Neural cell (in vitro differentiated cells): Measurements from ENCODE around the gene GOLGA6C. TPM values are rescaled to one million over a fixed set of nuclear protein-coding genes. Genes with fewer than 3 reads are reported as not detected.
"Not testable (repeated sequence)": the region's sequence is repeated elsewhere in the genome, so short reads cannot be mapped to it uniquely, and the experiment has no call there.

ENCODE experiments used
- H2AFZ ChIP-seq: fragments of 200-600, 300-800 bp; sonication (generic), shearing (Covaris generic); 2 replicates; pipeline ENCODE4 v1.6.0; 2014; ENCODE audit warnings: low read depth, mild to moderate bottlenecking, antibody characterized with exemption, low read length, moderate library complexity
- H3F3A ChIP-seq: fragments of 200-600 bp; shearing (Covaris generic); 2 replicates; pipeline ENCODE4 v1.6.1; 2016; ENCODE audit warnings: mild to moderate bottlenecking, moderate library complexity, mixed read lengths, antibody characterized with exemption, low read length; ENCODE audit not compliant: insufficient read depth, poor library complexity, severe bottlenecking
- H3K27ac ChIP-seq: fragments of 200-600, 300-800 bp; sonication (generic), shearing (Covaris generic); 2 replicates; pipeline ENCODE4 v1.5.1; 2014; ENCODE audit warnings: mild to moderate bottlenecking, low read length, moderate library complexity
- H3K27me3 ChIP-seq: fragments of 300-800, 200-600 bp; sonication (generic), shearing (Covaris generic); 2 replicates; pipeline ENCODE4 v1.6.0; 2014; ENCODE audit warnings: mild to moderate bottlenecking, low read depth, low read length, moderate library complexity; ENCODE audit not compliant: insufficient read depth
- H3K36me3 ChIP-seq: fragments of 300-800, 200-600 bp; sonication (generic), shearing (Covaris generic); 2 replicates; pipeline ENCODE4 v1.5.1; 2014; ENCODE audit warnings: mild to moderate bottlenecking, antibody characterized with exemption, low read length, moderate library complexity; ENCODE audit not compliant: insufficient read depth
- H3K4me2 ChIP-seq: fragments of 300-800, 200-600 bp; sonication (generic), shearing (Covaris generic); 2 replicates; pipeline ENCODE4 v1.6.0; 2014; ENCODE audit warnings: mild to moderate bottlenecking, low read length
- H3K4me3 ChIP-seq: fragments of 300-800, 200-600 bp; sonication (generic), shearing (Covaris generic); 2 replicates; pipeline ENCODE4 v1.5.1; 2014; ENCODE audit warnings: mild to moderate bottlenecking, low read length, moderate library complexity
- H3K79me2 ChIP-seq: fragments of 200-600 bp; shearing (Covaris generic); replicated peaks from 2 replicates; pipeline ENCODE4 v1.6.0; 2014; ENCODE audit warnings: mild to moderate bottlenecking, low read length, moderate library complexity; ENCODE audit not compliant: insufficient read depth
- H3K9ac ChIP-seq: fragments of 300-800, 200-600 bp; sonication (generic), shearing (Covaris generic); 2 replicates; pipeline ENCODE4 v1.6.1; 2016; ENCODE audit warnings: mild to moderate bottlenecking, low read length, mixed read lengths
- H3K9me2 ChIP-seq: fragments of 200-600 bp; shearing (Covaris generic); 2 replicates; pipeline ENCODE4 v1.6.1; 2016; ENCODE audit warnings: mild to moderate bottlenecking, low read length, mixed read lengths; ENCODE audit not compliant: insufficient read depth
- H3K9me3 ChIP-seq: fragments of 200-600, 300-800 bp; sonication (generic), shearing (Covaris generic); 2 replicates; pipeline ENCODE4 v1.6.1; 2016; ENCODE audit warnings: mild to moderate bottlenecking, mixed run types, low read length, moderate library complexity, mixed read lengths
- H4K20me1 ChIP-seq: fragments of 200-600 bp; shearing (Covaris generic); 2 replicates; pipeline ENCODE4 v1.6.1; 2016; ENCODE audit warnings: mild to moderate bottlenecking, mixed run types; ENCODE audit not compliant: insufficient read depth
- EP300 ChIP-seq: fragments of 450-650 bp; conservative IDR thresholded peaks from 2 replicates; pipeline ENCODE4 v1.6.1; 2014; ENCODE audit warnings: antibody characterized with exemption, mild to moderate bottlenecking, moderate library complexity; ENCODE audit not compliant: poor library complexity, severe bottlenecking
- EZH2 ChIP-seq: fragments of 200-600, 300-800 bp; shearing (Covaris generic), sonication (generic); IDR thresholded peaks from 2 replicates; pipeline ENCODE4 v1.6.1; 2014; ENCODE audit warnings: antibody characterized with exemption, low read length, borderline replicate concordance, mild to moderate bottlenecking; ENCODE audit not compliant: insufficient read depth, poor library complexity, severe bottlenecking
- MXI1 ChIP-seq: fragments of 450-650 bp; conservative IDR thresholded peaks from 2 replicates; pipeline ENCODE4 v1.6.1; 2014; ENCODE audit warnings: antibody characterized with exemption, mild to moderate bottlenecking; ENCODE audit not compliant: poor library complexity, severe bottlenecking
- POLR2AphosphoS5 ChIP-seq: IDR thresholded peaks from 2 replicates; pipeline ENCODE4 v1.6.1; 2012
- RAD21 ChIP-seq: fragments of 450-650 bp; conservative IDR thresholded peaks from 2 replicates; pipeline ENCODE4 v1.6.1; 2014; ENCODE audit warnings: antibody characterized with exemption, mild to moderate bottlenecking, moderate library complexity
- SMC3 ChIP-seq: fragments of 450-650 bp; conservative IDR thresholded peaks from 2 replicates; pipeline ENCODE4 v1.6.1; 2014; ENCODE audit warnings: antibody characterized with exemption, mild to moderate bottlenecking, moderate library complexity; ENCODE audit not compliant: poor library complexity
- TAF1 ChIP-seq: IDR thresholded peaks from 2 replicates; pipeline ENCODE4 v1.6.1; 2012; ENCODE audit warnings: low read depth
- polyA plus RNA-seq: library from polyadenylated mRNA; depleted of rRNA; stranded (reverse); fragments of >200 nt; gene quantifications from 2 replicates; pipeline ENCODE4 v1.2.3, GENCODE V29; 2014
- TF ChIP-seq, protein P1 (sequence below): fragments of 450-650 bp; IDR thresholded peaks from 2 replicates; pipeline ENCODE4 v1.5.1; 2014; ENCODE audit warnings: antibody characterized with exemption, mild to moderate bottlenecking, moderate library complexity; ENCODE audit not compliant: poor library complexity, severe bottlenecking
- TF ChIP-seq, protein P2 (sequence below): IDR thresholded peaks from 2 replicates; pipeline ENCODE4 v1.6.1; 2012; ENCODE audit warnings: borderline replicate concordance

Gene GOLGA6C
- polyA plus RNA-seq, 1 donor from 2014 or later, result not detected

DNA sequence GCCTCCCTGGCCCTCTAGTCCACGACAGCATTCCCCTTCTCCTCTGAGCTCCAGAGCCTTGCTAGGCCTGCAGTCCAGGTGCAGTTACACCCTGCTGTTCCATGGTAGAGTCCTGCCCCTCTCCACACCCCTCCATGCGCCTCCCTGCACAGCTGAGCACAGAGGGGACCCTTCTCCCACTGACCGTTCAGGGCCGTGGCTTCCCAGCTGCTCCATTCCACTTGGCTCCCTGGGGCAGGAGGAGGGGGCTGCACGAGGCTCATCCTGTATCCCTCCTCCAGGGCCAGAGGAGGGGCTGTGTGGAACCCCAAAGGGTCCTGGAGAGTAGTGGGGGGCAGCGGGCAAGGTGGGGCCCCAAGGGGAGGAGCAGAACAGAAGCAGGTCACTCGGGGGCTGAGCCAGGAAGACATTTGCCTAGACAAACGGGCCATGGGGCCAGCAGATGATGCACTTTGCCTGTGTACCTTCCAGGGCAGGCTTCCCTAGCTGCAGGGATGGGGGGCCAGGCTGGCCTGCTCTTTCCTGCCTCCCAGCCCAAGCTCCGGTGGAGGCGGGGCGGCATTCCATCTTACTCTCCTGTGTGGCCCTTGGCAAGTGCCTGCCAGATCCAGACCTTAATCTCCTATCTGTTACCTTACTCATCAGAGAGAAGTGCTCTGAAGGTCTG, 20.7 kb upstream of the GOLGA6C start:
- Histone ChIP-seq H3K4me3 (no peak overlapping the region), H4K20me1 (no peaks in the 10 kb centered on the region), H3K9ac (no peak overlapping the region), H3K36me3 (no peaks in the 10 kb centered on the region), H3F3A (no peaks in the 10 kb centered on the region), H3K9me2 (no peaks in the 10 kb centered on the region), H3K27ac (no peak overlapping the region), H3K27me3 (no peaks in the 10 kb centered on the region), H2AFZ (no peak overlapping the region), H3K4me2 (no peak overlapping the region), H3K9me3 (no peaks in the 10 kb centered on the region), H3K79me2 (no peaks in the 10 kb centered on the region)
- TF ChIP-seq RAD21, result no peak
- TF ChIP-seq POLR2AphosphoS5, result no peak
- no peak for TF ChIP-seq MXI1
- no peak for TF ChIP-seq EZH2
- TF ChIP-seq SMC3, result no peak
- TF ChIP-seq, protein P1, sequence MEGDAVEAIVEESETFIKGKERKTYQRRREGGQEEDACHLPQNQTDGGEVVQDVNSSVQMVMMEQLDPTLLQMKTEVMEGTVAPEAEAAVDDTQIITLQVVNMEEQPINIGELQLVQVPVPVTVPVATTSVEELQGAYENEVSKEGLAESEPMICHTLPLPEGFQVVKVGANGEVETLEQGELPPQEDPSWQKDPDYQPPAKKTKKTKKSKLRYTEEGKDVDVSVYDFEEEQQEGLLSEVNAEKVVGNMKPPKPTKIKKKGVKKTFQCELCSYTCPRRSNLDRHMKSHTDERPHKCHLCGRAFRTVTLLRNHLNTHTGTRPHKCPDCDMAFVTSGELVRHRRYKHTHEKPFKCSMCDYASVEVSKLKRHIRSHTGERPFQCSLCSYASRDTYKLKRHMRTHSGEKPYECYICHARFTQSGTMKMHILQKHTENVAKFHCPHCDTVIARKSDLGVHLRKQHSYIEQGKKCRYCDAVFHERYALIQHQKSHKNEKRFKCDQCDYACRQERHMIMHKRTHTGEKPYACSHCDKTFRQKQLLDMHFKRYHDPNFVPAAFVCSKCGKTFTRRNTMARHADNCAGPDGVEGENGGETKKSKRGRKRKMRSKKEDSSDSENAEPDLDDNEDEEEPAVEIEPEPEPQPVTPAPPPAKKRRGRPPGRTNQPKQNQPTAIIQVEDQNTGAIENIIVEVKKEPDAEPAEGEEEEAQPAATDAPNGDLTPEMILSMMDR, result no peak
- TF ChIP-seq EP300, result no peak

DNA sequence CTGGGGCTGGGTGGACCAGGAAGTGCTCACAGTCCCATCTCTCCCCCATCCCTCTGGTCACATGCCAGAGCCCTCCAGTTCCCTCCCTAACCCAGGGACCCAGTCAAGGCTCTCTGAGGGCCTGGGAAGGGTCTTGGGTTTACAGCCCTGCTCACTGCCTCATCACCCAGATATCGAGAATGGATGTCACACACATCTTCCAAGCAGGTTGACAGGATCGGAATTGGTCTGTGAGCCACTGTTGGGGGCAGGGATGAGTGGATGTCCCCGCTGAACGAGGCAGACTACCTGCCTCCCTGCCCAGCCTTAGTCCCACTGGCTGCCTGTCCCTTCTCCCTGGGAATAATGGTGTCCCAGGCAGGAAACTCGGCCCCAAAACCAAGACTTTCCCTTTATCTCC, 20.0 kb upstream of the GOLGA6C start:
- H4K20me1 ChIP-seq, result no peaks in the 10 kb centered on the region
- no peaks in the 10 kb centered on the region for H3K79me2 ChIP-seq

DNA sequence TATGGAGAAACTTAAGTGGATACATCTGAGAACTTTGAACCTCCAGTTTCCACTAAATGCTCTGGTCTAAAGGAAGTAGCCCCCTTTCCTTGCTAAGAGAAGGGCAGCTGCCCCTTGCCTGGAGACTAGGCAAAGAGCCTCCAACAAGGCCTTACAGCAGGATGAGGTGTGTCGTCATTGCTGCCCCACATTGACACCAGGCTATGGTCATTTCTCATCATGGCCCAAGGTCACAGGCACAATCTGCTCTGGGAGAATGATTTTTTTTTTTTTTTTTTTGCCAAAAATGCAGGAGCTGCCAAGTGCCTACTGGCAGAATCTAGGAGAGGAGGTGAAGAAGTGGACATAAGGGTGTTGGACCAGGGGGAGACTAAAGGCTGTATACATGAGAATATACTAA, 12.4 kb upstream of the GOLGA6C start:
- not testable (repeated sequence) for H3F3A ChIP-seq, H3K4me3 ChIP-seq, H2AFZ ChIP-seq, H3K9me3 ChIP-seq, H3K36me3 ChIP-seq, H4K20me1 ChIP-seq, H3K27ac ChIP-seq, H3K9ac ChIP-seq, H3K4me2 ChIP-seq, H3K79me2 ChIP-seq, H3K27me3 ChIP-seq, H3K9me2 ChIP-seq

More for the DNA sequence above, 20.0 kb upstream of the GOLGA6C start:
- Histone ChIP-seq H3K27ac (no peak overlapping the region), H3K4me2 (no peak overlapping the region), H3K36me3 (no peaks in the 10 kb centered on the region), H3K9ac (no peak overlapping the region), H2AFZ (no peak overlapping the region), H3K9me3 (no peaks in the 10 kb centered on the region), H3F3A (no peaks in the 10 kb centered on the region), H3K4me3 (no peak overlapping the region), H3K9me2 (no peaks in the 10 kb centered on the region), H3K27me3 (no peaks in the 10 kb centered on the region)
- TF ChIP-seq MXI1 (no peak), TAF1 (no peak), RAD21 (no peak), SMC3 (no peak), EP300 (no peak)
- TF ChIP-seq, protein P1, result no peak
- TF ChIP-seq, protein P2, sequence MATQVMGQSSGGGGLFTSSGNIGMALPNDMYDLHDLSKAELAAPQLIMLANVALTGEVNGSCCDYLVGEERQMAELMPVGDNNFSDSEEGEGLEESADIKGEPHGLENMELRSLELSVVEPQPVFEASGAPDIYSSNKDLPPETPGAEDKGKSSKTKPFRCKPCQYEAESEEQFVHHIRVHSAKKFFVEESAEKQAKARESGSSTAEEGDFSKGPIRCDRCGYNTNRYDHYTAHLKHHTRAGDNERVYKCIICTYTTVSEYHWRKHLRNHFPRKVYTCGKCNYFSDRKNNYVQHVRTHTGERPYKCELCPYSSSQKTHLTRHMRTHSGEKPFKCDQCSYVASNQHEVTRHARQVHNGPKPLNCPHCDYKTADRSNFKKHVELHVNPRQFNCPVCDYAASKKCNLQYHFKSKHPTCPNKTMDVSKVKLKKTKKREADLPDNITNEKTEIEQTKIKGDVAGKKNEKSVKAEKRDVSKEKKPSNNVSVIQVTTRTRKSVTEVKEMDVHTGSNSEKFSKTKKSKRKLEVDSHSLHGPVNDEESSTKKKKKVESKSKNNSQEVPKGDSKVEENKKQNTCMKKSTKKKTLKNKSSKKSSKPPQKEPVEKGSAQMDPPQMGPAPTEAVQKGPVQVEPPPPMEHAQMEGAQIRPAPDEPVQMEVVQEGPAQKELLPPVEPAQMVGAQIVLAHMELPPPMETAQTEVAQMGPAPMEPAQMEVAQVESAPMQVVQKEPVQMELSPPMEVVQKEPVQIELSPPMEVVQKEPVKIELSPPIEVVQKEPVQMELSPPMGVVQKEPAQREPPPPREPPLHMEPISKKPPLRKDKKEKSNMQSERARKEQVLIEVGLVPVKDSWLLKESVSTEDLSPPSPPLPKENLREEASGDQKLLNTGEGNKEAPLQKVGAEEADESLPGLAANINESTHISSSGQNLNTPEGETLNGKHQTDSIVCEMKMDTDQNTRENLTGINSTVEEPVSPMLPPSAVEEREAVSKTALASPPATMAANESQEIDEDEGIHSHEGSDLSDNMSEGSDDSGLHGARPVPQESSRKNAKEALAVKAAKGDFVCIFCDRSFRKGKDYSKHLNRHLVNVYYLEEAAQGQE, result no peak

DNA sequence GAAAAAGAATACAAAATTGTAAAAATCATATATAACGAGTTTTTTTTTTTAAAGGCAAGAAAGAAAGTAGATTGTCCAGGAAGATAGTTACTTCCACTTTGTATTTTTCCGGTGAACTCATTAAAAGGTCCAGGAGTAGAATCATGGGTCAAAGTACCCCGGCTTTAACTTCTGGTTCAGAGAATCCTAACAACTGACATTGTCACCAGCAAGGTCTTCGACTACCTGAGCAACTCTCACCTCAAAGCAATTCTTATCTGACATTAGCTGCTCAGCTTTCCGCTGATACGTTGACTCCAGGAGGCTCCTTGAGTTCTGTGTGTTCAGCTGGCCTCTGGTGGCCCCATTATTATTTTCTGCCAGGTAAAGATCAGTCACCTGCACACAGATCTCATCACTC, 9.1 kb upstream of the GOLGA6C start:
- H4K20me1 ChIP-seq, H3K27ac ChIP-seq, H3K4me2 ChIP-seq, H3K36me3 ChIP-seq, H3K4me3 ChIP-seq, H3K9me3 ChIP-seq, H3K27me3 ChIP-seq, H3K9ac ChIP-seq, H3K9me2 ChIP-seq, H3K79me2 ChIP-seq, H3F3A ChIP-seq, H2AFZ ChIP-seq: not testable (repeated sequence)
